Measurements from ENCODE around the gene BCAS1. TPM values are rescaled to one million over a fixed set of nuclear protein-coding genes. Genes with fewer than 3 reads are reported as not detected.

The BCAS1 gene
- total RNA-seq, 4 donors from 2014 or later = 0.35 to 1.0 TPM; not detected in 2

DNA sequence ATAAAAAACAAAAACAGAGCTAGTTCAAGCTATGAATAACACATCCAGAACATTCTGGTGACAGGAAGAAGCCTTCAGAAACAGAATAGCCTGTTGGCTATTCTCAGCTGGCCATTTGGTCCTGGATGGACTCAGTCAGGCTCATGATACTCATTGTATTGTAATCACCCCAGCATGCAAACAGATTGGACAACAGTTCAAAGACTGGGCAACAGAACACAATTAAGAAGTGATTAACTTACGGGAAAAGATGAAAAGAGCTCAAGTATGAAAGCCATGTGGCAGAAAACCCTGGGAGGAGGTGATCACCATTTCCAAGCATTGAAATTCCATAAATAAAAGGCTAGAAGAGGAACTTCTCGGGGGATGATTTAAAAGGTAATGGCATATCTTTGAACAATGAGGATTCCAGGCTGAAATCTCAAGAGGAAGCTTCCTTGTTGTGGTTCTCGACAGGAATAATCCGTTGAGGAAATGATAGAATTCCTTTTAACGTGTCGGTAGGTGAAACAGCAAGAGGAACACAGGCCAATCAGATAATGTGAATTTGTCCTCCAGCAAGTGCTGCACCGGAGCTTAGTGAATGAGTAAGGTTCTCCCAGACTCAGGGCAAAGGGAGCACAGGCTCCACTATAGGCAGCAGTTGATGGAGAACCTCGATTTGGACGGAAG is 172.4 kb downstream of the BCAS1 start:
- no peak for TF ChIP-seq POLR2A (IDR thresholded peaks at IDR 0.05)
- TF ChIP-seq EP300 (IDR thresholded peaks at IDR 0.05) = no peak
- TF ChIP-seq, protein P1, sequence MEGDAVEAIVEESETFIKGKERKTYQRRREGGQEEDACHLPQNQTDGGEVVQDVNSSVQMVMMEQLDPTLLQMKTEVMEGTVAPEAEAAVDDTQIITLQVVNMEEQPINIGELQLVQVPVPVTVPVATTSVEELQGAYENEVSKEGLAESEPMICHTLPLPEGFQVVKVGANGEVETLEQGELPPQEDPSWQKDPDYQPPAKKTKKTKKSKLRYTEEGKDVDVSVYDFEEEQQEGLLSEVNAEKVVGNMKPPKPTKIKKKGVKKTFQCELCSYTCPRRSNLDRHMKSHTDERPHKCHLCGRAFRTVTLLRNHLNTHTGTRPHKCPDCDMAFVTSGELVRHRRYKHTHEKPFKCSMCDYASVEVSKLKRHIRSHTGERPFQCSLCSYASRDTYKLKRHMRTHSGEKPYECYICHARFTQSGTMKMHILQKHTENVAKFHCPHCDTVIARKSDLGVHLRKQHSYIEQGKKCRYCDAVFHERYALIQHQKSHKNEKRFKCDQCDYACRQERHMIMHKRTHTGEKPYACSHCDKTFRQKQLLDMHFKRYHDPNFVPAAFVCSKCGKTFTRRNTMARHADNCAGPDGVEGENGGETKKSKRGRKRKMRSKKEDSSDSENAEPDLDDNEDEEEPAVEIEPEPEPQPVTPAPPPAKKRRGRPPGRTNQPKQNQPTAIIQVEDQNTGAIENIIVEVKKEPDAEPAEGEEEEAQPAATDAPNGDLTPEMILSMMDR (IDR thresholded peaks at IDR 0.05) = no peak
- TF ChIP-seq POLR2AphosphoS5 (IDR thresholded peaks at IDR 0.05) = no peak
- no peaks in the 10 kb centered on the region for H3K9me3 ChIP-seq

DNA sequence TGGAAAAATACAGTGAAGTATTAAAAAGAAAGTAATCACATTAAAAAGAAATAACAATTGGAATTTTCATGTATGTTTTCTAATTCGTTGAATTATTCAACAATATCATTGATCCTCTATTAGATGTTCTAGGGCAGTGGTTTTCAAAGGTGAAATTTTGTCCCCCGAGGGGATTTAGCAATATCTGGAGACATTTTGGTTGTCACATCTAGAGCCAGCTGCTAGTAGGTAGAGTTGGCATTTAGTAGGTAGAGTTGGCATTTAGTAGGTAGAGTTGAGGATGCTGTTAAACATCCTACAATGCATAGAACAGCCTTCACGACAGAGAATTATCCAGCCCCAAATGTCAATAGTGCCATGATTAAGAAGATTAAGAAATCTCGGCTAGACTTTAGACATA is 173.7 kb downstream of the BCAS1 start:
- TF ChIP-seq EP300 (IDR thresholded peaks at IDR 0.05) (no peak), POLR2A (IDR thresholded peaks at IDR 0.05) (no peak), POLR2AphosphoS5 (IDR thresholded peaks at IDR 0.05) (no peak)
- TF ChIP-seq, protein P1 (IDR thresholded peaks at IDR 0.05) = no peak
- Histone ChIP-seq H3K4me1 (peaks cover 2 to 30% (median 16%) of the 10 kb centered on the region in 3 donors), H3K27me3 (no peaks in the 10 kb centered on the region), H3K9me3 (peaks cover 0 to 1% (median 0%) of the 10 kb centered on the region in 3 donors), H3K27ac (no peak overlapping the region), H3K4me3 (no peak overlapping the region), H3K36me3 (no peaks in the 10 kb centered on the region)
- no peak for ATAC-seq
- WGBS, 2 donors (ENCODE audit: low coverage in 1 of 2) = 91 to 96% methylated on average over 4 of the region's 4 CpGs

More for the DNA sequence above, 172.4 kb downstream of the BCAS1 start:
- peaks cover 2 to 35% (median 16%) of the 10 kb centered on the region in 3 donors for H3K4me1 ChIP-seq
- H3K36me3 ChIP-seq = no peaks in the 10 kb centered on the region
- peak overlapping the region in 2 of 4 donors; percentile 32 to 44 for H3K27ac ChIP-seq
- 66 to 73% methylated on average over 7 to 9 of the region's 9 CpGs for WGBS, 2 donors (ENCODE audit: low coverage in 1 of 2)
- no peaks in the 10 kb centered on the region for H3K27me3 ChIP-seq
- no peak for ATAC-seq
- no peak overlapping the region for H3K4me3 ChIP-seq

DNA sequence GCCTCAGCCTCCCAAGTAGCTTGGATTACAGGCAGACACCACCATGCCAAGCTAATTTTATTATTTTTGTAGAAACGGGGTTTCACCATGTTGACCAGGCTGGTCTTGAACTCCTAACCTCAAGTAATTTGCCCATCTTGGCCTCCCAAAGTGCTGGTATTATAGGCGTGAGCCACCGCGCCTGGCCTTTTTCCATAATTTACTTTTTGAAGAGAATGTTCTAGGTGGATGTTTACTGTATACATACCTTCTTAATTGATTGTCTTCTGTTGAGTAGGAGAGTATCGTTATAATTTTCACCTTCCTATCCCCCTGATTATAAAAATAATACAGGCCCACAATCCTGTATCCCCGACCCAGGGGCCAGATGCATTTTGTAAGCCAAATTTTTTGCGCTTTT is 174.4 kb downstream of the BCAS1 start:
- no peak for ATAC-seq
- Histone ChIP-seq H3K9me3 (peaks cover 0 to 7% (median 0%) of the 10 kb centered on the region in 3 donors), H3K27ac (no peak overlapping the region), H3K36me3 (no peaks in the 10 kb centered on the region), H3K27me3 (no peaks in the 10 kb centered on the region), H3K4me1 (peaks cover 2 to 24% (median 14%) of the 10 kb centered on the region in 3 donors), H3K4me3 (no peak overlapping the region)
- 91 to 100% methylated on average over 3 to 7 of the region's 7 CpGs for WGBS, 2 donors (ENCODE audit: low coverage in 1 of 2)
- TF ChIP-seq EP300 (IDR thresholded peaks at IDR 0.05) = no peak
- TF ChIP-seq, protein P1 (IDR thresholded peaks at IDR 0.05) = no peak
- TF ChIP-seq POLR2AphosphoS5 (IDR thresholded peaks at IDR 0.05) = no peak
- no peak for TF ChIP-seq POLR2A (IDR thresholded peaks at IDR 0.05)

DNA sequence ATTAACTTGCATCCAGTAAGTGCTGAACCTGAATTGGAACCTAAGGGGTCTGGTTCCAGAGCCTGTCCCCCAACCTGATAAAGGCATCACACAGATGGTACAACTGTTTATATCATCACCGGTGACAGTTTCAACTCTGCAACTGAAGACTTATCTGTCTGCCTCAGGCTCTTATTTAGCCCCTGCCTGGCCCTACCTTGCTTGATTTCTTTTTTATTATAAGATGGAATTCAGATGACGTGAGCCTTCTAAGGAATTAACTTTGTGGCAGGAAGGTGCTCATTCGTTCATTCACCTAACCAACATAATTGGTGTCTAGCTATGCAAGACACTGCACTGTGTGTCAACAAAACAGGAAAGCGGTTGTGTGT is 175.0 kb downstream of the BCAS1 start:
- 85 to 96% methylated on average over 4 of the region's 4 CpGs for WGBS, 2 donors (ENCODE audit: low coverage in 1 of 2)
- H3K9me3 ChIP-seq = peaks cover 0 to 11% (median 0%) of the 10 kb centered on the region in 3 donors
- H3K36me3 ChIP-seq = no peaks in the 10 kb centered on the region
- H3K27me3 ChIP-seq = no peaks in the 10 kb centered on the region
- H3K4me1 ChIP-seq = peaks cover 2 to 17% (median 10%) of the 10 kb centered on the region in 3 donors
- no peak for ATAC-seq
- TF ChIP-seq POLR2AphosphoS5 (IDR thresholded peaks at IDR 0.05) = no peak
- TF ChIP-seq, protein P1 (IDR thresholded peaks at IDR 0.05) = no peak
- no peak overlapping the region for H3K4me3 ChIP-seq
- no peak overlapping the region for H3K27ac ChIP-seq
